ENCODE measurements around the gene ZC3H13.

DNA sequence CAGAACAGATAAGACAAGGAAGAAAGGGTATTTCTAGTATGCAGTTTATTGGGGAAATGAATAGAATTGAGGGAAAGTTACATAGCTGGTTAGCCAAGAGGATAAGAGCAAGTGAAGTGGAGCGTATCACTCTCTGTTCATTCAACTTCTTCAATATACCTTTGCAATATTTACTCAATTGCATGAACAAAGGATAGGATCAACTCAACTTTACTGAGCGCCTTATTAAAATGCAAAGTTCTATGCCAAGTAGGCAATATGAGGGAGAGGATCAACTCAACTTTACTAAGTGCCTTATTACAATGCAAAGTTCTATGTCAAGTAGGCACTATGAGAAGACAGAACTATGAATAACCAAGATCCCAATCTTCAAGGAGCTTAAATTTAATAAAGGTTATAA is 43.9 kb downstream of the ZC3H13 start:
- TF ChIP-seq, protein P1, sequence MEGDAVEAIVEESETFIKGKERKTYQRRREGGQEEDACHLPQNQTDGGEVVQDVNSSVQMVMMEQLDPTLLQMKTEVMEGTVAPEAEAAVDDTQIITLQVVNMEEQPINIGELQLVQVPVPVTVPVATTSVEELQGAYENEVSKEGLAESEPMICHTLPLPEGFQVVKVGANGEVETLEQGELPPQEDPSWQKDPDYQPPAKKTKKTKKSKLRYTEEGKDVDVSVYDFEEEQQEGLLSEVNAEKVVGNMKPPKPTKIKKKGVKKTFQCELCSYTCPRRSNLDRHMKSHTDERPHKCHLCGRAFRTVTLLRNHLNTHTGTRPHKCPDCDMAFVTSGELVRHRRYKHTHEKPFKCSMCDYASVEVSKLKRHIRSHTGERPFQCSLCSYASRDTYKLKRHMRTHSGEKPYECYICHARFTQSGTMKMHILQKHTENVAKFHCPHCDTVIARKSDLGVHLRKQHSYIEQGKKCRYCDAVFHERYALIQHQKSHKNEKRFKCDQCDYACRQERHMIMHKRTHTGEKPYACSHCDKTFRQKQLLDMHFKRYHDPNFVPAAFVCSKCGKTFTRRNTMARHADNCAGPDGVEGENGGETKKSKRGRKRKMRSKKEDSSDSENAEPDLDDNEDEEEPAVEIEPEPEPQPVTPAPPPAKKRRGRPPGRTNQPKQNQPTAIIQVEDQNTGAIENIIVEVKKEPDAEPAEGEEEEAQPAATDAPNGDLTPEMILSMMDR (conservative IDR thresholded peaks at IDR 0.05; ENCODE audit: low read length) = no peak
- TF ChIP-seq EZH2phosphoT487 (IDR thresholded peaks at IDR 0.05; ENCODE audit: borderline replicate concordance) = no peak

All from Loucy (cell line).